Breast epithelium (tissue), 3 donors: ENCODE results near the gene VIT.

Source experiments
- CTCF ChIP-seq, 3 donors: fragments of 450-650 bp; IDR thresholded peaks; one replicate each; pipeline ENCODE4 v1.5.1; 2016 to 2017; ENCODE audit warnings: antibody characterized with exemption in 3 of 3, mild to moderate bottlenecking in 3 of 3, moderate library complexity in 3 of 3
- POLR2AphosphoS5 ChIP-seq, 3 donors: sonication (generic); formaldehyde crosslinking; IDR thresholded peaks; one replicate each; pipeline ENCODE4 v1.6.1; 2017; ENCODE audit warnings: antibody characterized with exemption in 3 of 3

DNA sequence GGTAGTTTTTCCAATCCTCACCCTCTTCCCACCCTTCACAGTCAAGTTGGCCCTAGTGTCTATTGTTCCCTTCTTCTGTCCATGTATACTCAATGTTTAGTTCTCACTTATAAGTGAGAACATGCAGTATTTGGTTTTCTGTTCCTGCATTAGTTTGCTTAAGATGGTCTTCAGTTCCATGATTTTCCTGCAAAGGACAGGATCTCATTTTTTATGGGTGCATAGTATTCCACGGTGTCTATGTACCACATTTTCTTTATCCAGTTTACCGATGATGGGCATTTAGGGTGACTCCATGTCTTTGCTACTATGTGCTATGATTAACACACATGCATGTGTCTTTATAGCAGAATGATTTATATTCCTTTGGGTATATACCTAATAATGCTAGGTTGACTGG lies 165.4 kb downstream of the VIT start:
- TF ChIP-seq POLR2AphosphoS5 (IDR thresholded peaks at IDR 0.05) (no peak), CTCF (IDR thresholded peaks at IDR 0.05) (no peak)
